H1 (cell line): ENCODE results near the gene PPP1R15B. TPM values are rescaled to one million over a fixed set of nuclear protein-coding genes. Genes with fewer than 3 reads are reported as not detected.

Experiments
- CTCF ChIA-PET: fragments of 300-600 bp; sonication (Branson Sonifier 250); formaldehyde crosslinking; loops from one replicate; lab custom pipeline; 2021; ENCODE audit not compliant: partially characterized antibody; lab: Charles Lee
- POLR2A ChIA-PET: fragments of 300-600 bp; sonication (Branson Sonifier 250); formaldehyde crosslinking; loops from one replicate; lab custom pipeline; 2021; ENCODE audit warnings: inconsistent platforms; ENCODE audit not compliant: partially characterized antibody; lab: Charles Lee
- DNase-seq, 2 experiments: peaks; one replicate each; pipeline versions ENCODE4 v3.0.0 to v3.0.0-alpha.2; 2010 to 2022; ENCODE audit warnings: low spot score in 2 of 2, low read depth in 1 of 2, mixed read lengths in 1 of 2
- FAIRE-seq: peaks from 2 replicates; lab custom pipeline; 2011; peaks lifted over from hg19 to GRCh38; lab: Jason Lieb, UNC
- H2AFZ ChIP-seq: 2 replicates; pipeline ENCODE4 v1.8.1; 2012; ENCODE audit warnings: low read length, inconsistent platforms
- H2AK5ac ChIP-seq: 2 replicates; pipeline ENCODE4 v1.6.1; 2013; ENCODE audit warnings: low read depth, low read length
- H2BK120ac ChIP-seq: replicated peaks from 2 replicates; pipeline ENCODE3; 2013; ENCODE audit warnings: low read depth, low read length, inconsistent platforms
- H2BK12ac ChIP-seq: 2 replicates; pipeline ENCODE4 v1.6.1; 2013; ENCODE audit warnings: low read depth, low read length
- H2BK15ac ChIP-seq: 2 replicates; pipeline ENCODE4 v1.6.1; 2013; ENCODE audit warnings: low read length
- H2BK20ac ChIP-seq: 2 replicates; pipeline ENCODE4 v1.6.1; 2013; ENCODE audit warnings: low read length
- H2BK5ac ChIP-seq: 2 replicates; pipeline ENCODE4 v1.6.1; 2013; ENCODE audit warnings: low read depth, low read length
- H3K14ac ChIP-seq: 2 replicates; pipeline ENCODE4 v1.6.1; 2013; ENCODE audit warnings: inconsistent platforms; ENCODE audit not compliant: insufficient read length
- H3K18ac ChIP-seq: 2 replicates; pipeline ENCODE4 v1.6.1; 2013; ENCODE audit warnings: low read length; ENCODE audit errors: extremely low read depth
- H3K23ac ChIP-seq: 2 replicates; pipeline ENCODE4 v1.6.1; 2013; ENCODE audit warnings: inconsistent platforms; ENCODE audit not compliant: insufficient read length
- H3K23me2 ChIP-seq: 2 replicates; pipeline ENCODE4 v1.6.1; 2013; ENCODE audit warnings: low read depth, low read length
- H3K27ac ChIP-seq: 2 replicates; pipeline ENCODE4 v1.6.1; 2011; ENCODE audit warnings: low read depth, low read length, inconsistent platforms
- H3K27me3 ChIP-seq, 4 experiments: replicated peaks in 1 of 4; 1 replicate in 1 of 4; 2 replicates in 3 of 4; pipeline versions ENCODE4 v1.6.1 to v1.8.1; 2011 to 2013; ENCODE audit warnings: low read length in 3 of 4, mild to moderate bottlenecking in 3 of 4, inconsistent platforms in 2 of 4, mixed read lengths in 2 of 4, moderate library complexity in 1 of 4; ENCODE audit not compliant: control insufficient read depth in 3 of 4, insufficient read depth in 3 of 4; ENCODE audit errors: extremely low read depth in 1 of 4
- H3K36me3 ChIP-seq, 4 experiments: 2 replicates each; pipeline versions ENCODE4 v1.6.1 to v1.8.1; 2011 to 2013; ENCODE audit warnings: mild to moderate bottlenecking in 4 of 4, low read length in 3 of 4, moderate library complexity in 2 of 4, control low read depth in 1 of 4, inconsistent platforms in 1 of 4; ENCODE audit not compliant: insufficient read depth in 4 of 4, control insufficient read depth in 2 of 4
- H3K4ac ChIP-seq: replicated peaks from 2 replicates; pipeline ENCODE3; 2013; ENCODE audit warnings: low read length, low read depth, mixed read lengths, inconsistent platforms; ENCODE audit not compliant: insufficient read length
- H3K4me1 ChIP-seq, 4 experiments: replicated peaks in 1 of 4; 1 replicate in 1 of 4; 2 replicates in 3 of 4; pipeline versions ENCODE4 v1.6.1 to v1.8.1; 2011 to 2013; ENCODE audit warnings: low read length in 3 of 4, inconsistent platforms in 2 of 4, mixed read lengths in 1 of 4; ENCODE audit not compliant: insufficient read depth in 4 of 4, control insufficient read depth in 3 of 4
- H3K4me2 ChIP-seq, 2 experiments: 2 replicates each; pipeline versions ENCODE4 v1.6.1 to v1.8.1; 2011 to 2013; ENCODE audit warnings: low read depth in 2 of 2, low read length in 2 of 2, control low read depth in 1 of 2, inconsistent platforms in 1 of 2, mild to moderate bottlenecking in 1 of 2; ENCODE audit not compliant: insufficient read depth in 1 of 2
- H3K4me3 ChIP-seq, 4 experiments: fragments of 200-600, 300-600 bp in 1 of 4; sonication (generic), shearing (Covaris generic), sonication (Bioruptor Twin) in 1 of 4; 2 replicates each; pipeline versions ENCODE4 v1.5.1 to v1.8.1; 2011 to 2016; ENCODE audit warnings: low read length in 4 of 4, low read depth in 3 of 4, control low read depth in 2 of 4, inconsistent platforms in 2 of 4, mild to moderate bottlenecking in 2 of 4, mixed read lengths in 1 of 4, moderate library complexity in 1 of 4; ENCODE audit not compliant: insufficient read depth in 2 of 4; ENCODE audit errors: extremely low read depth in 1 of 4
- H3K56ac ChIP-seq: replicated peaks from 2 replicates; pipeline ENCODE3; 2013; ENCODE audit warnings: low read depth, mild to moderate bottlenecking, mixed read lengths, low read length, inconsistent platforms; ENCODE audit not compliant: insufficient read length
- H3K79me1 ChIP-seq: 2 replicates; pipeline ENCODE4 v1.6.1; 2013; ENCODE audit warnings: low read depth, low read length, control low read depth
- H3K79me2 ChIP-seq, 2 experiments: 2 replicates each; pipeline versions ENCODE4 v1.6.1 to v1.8.1; 2012 to 2013; ENCODE audit warnings: low read length in 2 of 2, mild to moderate bottlenecking in 2 of 2, inconsistent platforms in 1 of 2; ENCODE audit not compliant: insufficient read depth in 2 of 2, control insufficient read depth in 1 of 2
- H3K9ac ChIP-seq, 4 experiments: replicated peaks in 1 of 4; 1 replicate in 1 of 4; 2 replicates in 3 of 4; pipeline versions ENCODE4 v1.6.1 to v1.8.1; 2011 to 2013; ENCODE audit warnings: low read depth in 3 of 4, low read length in 3 of 4, control low read depth in 2 of 4, mild to moderate bottlenecking in 2 of 4, moderate library complexity in 2 of 4, inconsistent platforms in 1 of 4; ENCODE audit errors: extremely low read depth in 1 of 4
- H3K9me3 ChIP-seq, 2 experiments: 2 replicates each; pipeline versions ENCODE4 v1.6.1 to v1.8.1; 2012 to 2013; ENCODE audit warnings: mild to moderate bottlenecking in 2 of 2, moderate library complexity in 2 of 2, control low read depth in 1 of 2, inconsistent platforms in 1 of 2, low read depth in 1 of 2, low read length in 1 of 2, mixed read lengths in 1 of 2; ENCODE audit not compliant: insufficient read depth in 2 of 2
- H4K20me1 ChIP-seq, 2 experiments: replicated peaks in 1 of 2; 2 replicates each; pipeline versions ENCODE3 to v1.8.1; 2011 to 2013; ENCODE audit warnings: inconsistent platforms in 2 of 2, low read length in 2 of 2, mild to moderate bottlenecking in 1 of 2; ENCODE audit not compliant: insufficient read depth in 2 of 2, control insufficient read depth in 1 of 2
- H4K5ac ChIP-seq: 2 replicates; pipeline ENCODE4 v1.6.1; 2013; ENCODE audit warnings: low read length, low read depth, mixed read lengths, inconsistent platforms; ENCODE audit not compliant: insufficient read length
- H4K8ac ChIP-seq: 2 replicates; pipeline ENCODE4 v1.8.0; 2013; ENCODE audit warnings: mild to moderate bottlenecking, moderate library complexity, low read length, inconsistent platforms; ENCODE audit not compliant: insufficient read depth; ENCODE audit errors: extremely low read depth
- H4K91ac ChIP-seq: replicated peaks from 2 replicates; pipeline ENCODE3; 2013; ENCODE audit warnings: low read length, mixed read lengths, inconsistent platforms; ENCODE audit not compliant: insufficient read length
- EZH2 ChIP-seq: fragments of 200-600 bp; sonication (generic); IDR thresholded peaks from 2 replicates; pipeline ENCODE4 v1.7.1; 2012; ENCODE audit warnings: low read depth, mild to moderate bottlenecking, moderate library complexity, low read length, inconsistent platforms; ENCODE audit not compliant: severe bottlenecking
- SP1 ChIP-seq: IDR thresholded peaks from 2 replicates; pipeline ENCODE4 v1.6.1; 2011; ENCODE audit warnings: low read depth, low read length
- WGBS, 2 experiments: shearing (Covaris generic) in 1 of 2; methylation state at CpG; one replicate each; pipeline versions ENCODE4 v1.1.6 to v1.1.7; 2013 to 2015; ENCODE audit warnings: low lambda C conversion rate in 2 of 2, mixed read lengths in 2 of 2, inconsistent platforms in 1 of 2, low coverage in 1 of 2, missing lambda C conversion rate in 1 of 2; ENCODE audit not compliant: insufficient replicate concordance in 2 of 2, insufficient coverage in 1 of 2, insufficient read length in 1 of 2; ENCODE audit errors: extremely low coverage in 1 of 2, missing lambda C conversion rate in 1 of 2; 5-methylcytosine and 5-hydroxymethylcytosine counted together
- polyA plus RNA-seq, 7 experiments: library from polyadenylated mRNA; depleted of rRNA in 3 of 7; stranded (reverse) in 5 of 7; unstranded in 2 of 7; fragments of >200 nt in 5 of 7; fragments of 200-250 nt in 2 of 7; gene quantifications; 1 replicate in 5 of 7; 2 replicates in 1 of 7; 4 replicates in 1 of 7; pipeline versions ENCODE4 v1.2.1 to v1.2.3, GENCODE V29; 2011 to 2013; ENCODE audit warnings: missing spikeins in 2 of 7, mixed read lengths in 2 of 7
- total RNA-seq: library from RNA; stranded (reverse); fragmentation: NEBNext Ultra II Directional; extraction: Animal tissue kit (Norgen Biotek cat#: 25700); gene quantifications from 2 replicates; pipeline ENCODE4 v1.2.1, GENCODE V29; 2021

PPP1R15B gene
- total and polyA plus RNA-seq, 2 of the 8 experiments (the other 6 are each of a cell fraction or from before 2014, with no cell fraction given): 14.4 to 72.2 TPM

GRCh38 chr1:204362984-204363334, 48.7 kb downstream of the PPP1R15B start:
- H3K56ac ChIP-seq: no peak overlapping the region
- H4K20me1 ChIP-seq: no peaks in the 10 kb centered on the region
- no peak for DNase-seq
- no peak overlapping the region for H2BK120ac ChIP-seq
- no peak overlapping the region for H3K23ac ChIP-seq
- H3K23me2 ChIP-seq: no peaks in the 10 kb centered on the region
- H3K9me3 ChIP-seq: no peaks in the 10 kb centered on the region
- no peak overlapping the region for H3K9ac ChIP-seq
- peak overlapping the region; percentile 24; the same call in 1 of the 2 replicates for H3K18ac ChIP-seq
- H3K27ac ChIP-seq: no peak overlapping the region
- POLR2A ChIA-PET: interaction anchor here (0.7 to 1.7 kb wide), 4 partner anchors 15 to 203 kb away, joined by 3 to 5 read pairs (median 4); partner anchors contain the start of gene GOLT1A
- CTCF ChIA-PET: interaction anchor here (0.8 to 9.5 kb wide), 49 partner anchors 11 to 608 kb away, joined by 3 to 318 read pairs (median 8); partner anchors contain the start of genes GOLT1A, KISS1 and REN
- H3K79me1 ChIP-seq: no peaks in the 10 kb centered on the region
- no peak overlapping the region for H4K5ac ChIP-seq
- H2AFZ ChIP-seq: no peak overlapping the region
- H3K27me3 ChIP-seq: peaks cover 0 to 9% (median 5%) of the 10 kb centered on the region in 4 experiments; a peak in 4 of 7 replicates
- FAIRE-seq: no peak
- no peaks in the 10 kb centered on the region for H3K79me2 ChIP-seq
- no peak overlapping the region for H2BK5ac ChIP-seq
- peak overlapping the region in 3 of 4 experiments; percentile 30 to 50 (median 45); a peak in 4 of 8 replicates for H3K4me3 ChIP-seq
- H3K14ac ChIP-seq: no peak overlapping the region
- H3K36me3 ChIP-seq: no peaks in the 10 kb centered on the region
- H4K91ac ChIP-seq: no peak overlapping the region
- no peak overlapping the region for H2BK15ac ChIP-seq
- H4K8ac ChIP-seq: no peak overlapping the region; the same call in 1 of the 2 replicates
- 80% methylated on average over 11 of the region's 11 CpGs; no CpG with 5 or more reads in 1 of the 2 experiments for WGBS, 2 experiments
- H2AK5ac ChIP-seq: no peak overlapping the region
- H3K4me1 ChIP-seq: peaks cover 12 to 15% (median 14%) of the 10 kb centered on the region in 4 experiments
- H3K4ac ChIP-seq: no peak overlapping the region
- H3K4me2 ChIP-seq: peak overlapping the region; percentile 1 to 77; a peak in 3 of 4 replicates
- H2BK12ac ChIP-seq: no peak overlapping the region
- H2BK20ac ChIP-seq: no peak overlapping the region
- TF ChIP-seq EZH2 (peak; percentile 30), SP1 (no peak)
